Measurements from ENCODE around the gene QSOX2. TPM values are rescaled to one million over a fixed set of nuclear protein-coding genes. Genes with fewer than 3 reads are reported as not detected.

Gene QSOX2
- total RNA-seq, 1 experiment from 2014 or later, result 20.5 TPM

DNA sequence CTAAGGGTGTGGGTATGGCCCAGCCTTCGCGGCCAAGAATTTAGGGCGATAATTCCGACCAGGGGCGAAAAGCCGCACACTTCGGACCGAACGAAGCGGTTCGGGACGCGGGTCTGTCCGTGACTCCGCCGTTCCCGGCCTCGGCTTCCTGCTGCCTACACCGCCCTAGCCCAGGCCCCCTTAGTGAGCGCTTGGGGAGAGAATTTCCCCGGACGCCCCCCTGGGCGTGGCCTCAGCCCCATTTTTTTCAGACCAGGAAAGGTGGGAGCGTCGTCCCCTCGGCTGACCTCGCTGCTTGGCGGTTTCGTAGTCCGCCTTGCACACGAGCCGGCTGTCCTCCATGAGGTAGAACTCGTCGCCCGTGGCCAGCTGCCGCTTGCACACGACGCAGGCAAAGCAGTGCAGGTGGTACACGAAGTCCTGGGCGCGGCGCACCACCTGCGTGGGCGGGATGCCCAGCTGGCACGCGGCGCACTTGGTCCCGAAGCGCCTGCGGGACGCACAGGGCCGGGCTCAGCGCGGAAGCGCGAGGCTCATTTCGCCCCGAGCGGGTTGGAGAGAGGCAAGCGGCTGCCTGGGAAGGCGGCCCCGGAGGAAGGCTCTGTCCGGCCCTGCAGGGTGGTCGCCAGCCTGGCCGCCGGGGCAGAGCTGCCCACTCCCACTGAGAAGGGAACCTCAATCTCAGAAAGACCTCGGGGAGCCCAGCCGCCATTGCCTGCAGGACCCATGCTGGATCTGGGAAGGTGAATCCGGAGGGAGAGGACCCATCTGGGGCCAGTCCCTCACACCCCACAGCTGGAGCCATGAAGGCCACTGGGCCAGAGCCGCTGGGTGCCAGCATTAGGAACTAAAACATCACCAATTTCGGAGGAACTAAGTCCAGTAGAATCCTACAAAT, 46.0 kb downstream of the QSOX2 start:
- peaks cover 31% of the 10 kb centered on the region for H3K27me3 Mint-ChIP-seq (ENCODE audit: unreplicated experiment)

DNA sequence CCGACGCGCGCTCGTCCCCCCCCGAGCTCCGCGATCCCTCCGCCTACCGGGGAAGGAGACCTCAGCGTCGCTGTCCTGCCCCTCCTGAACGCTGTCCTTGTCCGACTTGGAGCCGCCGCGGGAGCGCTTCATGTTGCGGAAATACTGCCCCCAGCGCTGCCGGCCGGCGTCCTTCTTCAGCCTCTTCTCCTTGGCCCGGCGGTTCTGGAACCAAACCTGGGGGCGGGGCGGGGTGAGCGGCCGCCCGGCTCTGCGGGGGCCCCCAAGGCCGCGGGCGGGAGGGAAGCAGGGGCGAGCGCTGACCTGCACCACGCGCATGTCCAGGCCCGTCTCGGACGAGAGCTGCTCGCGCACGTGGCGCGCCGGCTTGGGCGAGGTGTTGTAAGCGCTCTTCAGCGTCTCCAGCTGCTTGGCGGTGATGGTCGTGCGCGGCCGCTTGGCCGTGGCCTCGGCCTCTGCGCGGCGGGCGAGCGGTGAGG, 47.0 kb downstream of the QSOX2 start:
- no peaks in the 10 kb centered on the region for H3K36me3 Mint-ChIP-seq (ENCODE audit: insufficient read depth, unreplicated experiment)
- H3K4me3 Mint-ChIP-seq (ENCODE audit: low read depth, unreplicated experiment), result no peak overlapping the region
- CTCF ChIA-PET, result no interaction called here
- peaks cover 9% of the 10 kb centered on the region for H3K4me1 Mint-ChIP-seq (ENCODE audit: low read depth, unreplicated experiment)
- intact Hi-C loops (cut with micrococcal nuclease; ENCODE audit: unreplicated experiment), result no loop called here
- DNase-seq, result no peak
- BruUV-seq (replicated peaks), result no TSS peak
- no peaks in the 10 kb centered on the region for H3K9me3 Mint-ChIP-seq (ENCODE audit: low read depth, unreplicated experiment)
- TF ChIP-seq, protein P1, sequence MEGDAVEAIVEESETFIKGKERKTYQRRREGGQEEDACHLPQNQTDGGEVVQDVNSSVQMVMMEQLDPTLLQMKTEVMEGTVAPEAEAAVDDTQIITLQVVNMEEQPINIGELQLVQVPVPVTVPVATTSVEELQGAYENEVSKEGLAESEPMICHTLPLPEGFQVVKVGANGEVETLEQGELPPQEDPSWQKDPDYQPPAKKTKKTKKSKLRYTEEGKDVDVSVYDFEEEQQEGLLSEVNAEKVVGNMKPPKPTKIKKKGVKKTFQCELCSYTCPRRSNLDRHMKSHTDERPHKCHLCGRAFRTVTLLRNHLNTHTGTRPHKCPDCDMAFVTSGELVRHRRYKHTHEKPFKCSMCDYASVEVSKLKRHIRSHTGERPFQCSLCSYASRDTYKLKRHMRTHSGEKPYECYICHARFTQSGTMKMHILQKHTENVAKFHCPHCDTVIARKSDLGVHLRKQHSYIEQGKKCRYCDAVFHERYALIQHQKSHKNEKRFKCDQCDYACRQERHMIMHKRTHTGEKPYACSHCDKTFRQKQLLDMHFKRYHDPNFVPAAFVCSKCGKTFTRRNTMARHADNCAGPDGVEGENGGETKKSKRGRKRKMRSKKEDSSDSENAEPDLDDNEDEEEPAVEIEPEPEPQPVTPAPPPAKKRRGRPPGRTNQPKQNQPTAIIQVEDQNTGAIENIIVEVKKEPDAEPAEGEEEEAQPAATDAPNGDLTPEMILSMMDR (IDR thresholded peaks at IDR 0.05; ENCODE audit: unreplicated experiment), result no peak
- no peak overlapping the region for H3K27ac Mint-ChIP-seq (ENCODE audit: unreplicated experiment)
- H3K27me3 Mint-ChIP-seq (ENCODE audit: unreplicated experiment), result peaks cover 39% of the 10 kb centered on the region

More for the DNA sequence above, 46.0 kb downstream of the QSOX2 start:
- BruUV-seq (replicated peaks), result no TSS peak
- TF ChIP-seq, protein P1 (IDR thresholded peaks at IDR 0.05; ENCODE audit: unreplicated experiment), result no peak
- Mint-ChIP-seq H3K27ac (ENCODE audit: unreplicated experiment) (no peak overlapping the region), H3K36me3 (ENCODE audit: insufficient read depth, unreplicated experiment) (peaks cover 7% of the 10 kb centered on the region), H3K4me1 (ENCODE audit: low read depth, unreplicated experiment) (peaks cover 9% of the 10 kb centered on the region), H3K4me3 (ENCODE audit: low read depth, unreplicated experiment) (no peak overlapping the region), H3K9me3 (ENCODE audit: low read depth, unreplicated experiment) (no peaks in the 10 kb centered on the region)
- intact Hi-C loops (cut with micrococcal nuclease; ENCODE audit: unreplicated experiment), result no loop called here
- CTCF ChIA-PET, result no interaction called here
- DNase-seq, result no peak

DNA sequence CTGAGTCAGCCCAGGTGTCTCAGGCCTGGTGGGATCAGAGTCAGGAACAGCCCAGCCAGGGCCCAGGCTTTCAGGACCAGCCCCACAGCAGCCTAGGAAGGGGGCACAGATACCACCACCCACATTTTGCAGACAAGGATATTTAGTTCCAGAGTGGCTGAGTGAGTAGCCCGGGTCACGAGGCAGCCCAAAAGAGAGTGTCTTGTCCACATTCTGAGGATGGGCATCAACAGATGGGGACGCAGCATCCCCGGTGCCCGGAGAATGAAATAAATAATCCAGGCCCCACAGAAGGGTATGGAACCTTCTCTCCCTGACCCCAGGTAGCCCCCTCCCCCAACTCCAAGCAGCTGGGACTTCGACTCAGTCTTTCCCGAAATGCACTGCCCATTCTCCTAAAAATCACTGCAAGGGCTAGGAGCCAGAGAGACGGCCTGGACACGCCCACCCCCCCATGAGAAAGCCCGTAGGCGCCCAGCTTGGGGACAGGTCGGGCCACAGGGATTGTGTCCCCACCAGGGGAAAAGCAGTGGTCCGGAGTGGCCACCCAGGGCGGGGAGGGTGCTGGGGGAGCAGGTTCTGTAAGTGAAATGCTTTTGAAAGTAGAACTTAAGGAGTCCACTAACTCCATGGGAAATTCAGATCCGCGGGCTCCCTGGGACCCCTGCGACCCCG, 47.5 kb downstream of the QSOX2 start:
- Mint-ChIP-seq H3K4me3 (ENCODE audit: low read depth, unreplicated experiment) (no peak overlapping the region), H3K4me1 (ENCODE audit: low read depth, unreplicated experiment) (peaks cover 9% of the 10 kb centered on the region), H3K27ac (ENCODE audit: unreplicated experiment) (no peak overlapping the region), H3K36me3 (ENCODE audit: insufficient read depth, unreplicated experiment) (no peaks in the 10 kb centered on the region), H3K27me3 (ENCODE audit: unreplicated experiment) (peaks cover 39% of the 10 kb centered on the region), H3K9me3 (ENCODE audit: low read depth, unreplicated experiment) (no peaks in the 10 kb centered on the region)
- BruUV-seq (replicated peaks), result no TSS peak
- CTCF ChIA-PET, result interaction anchor here (0.6 kb wide), 1 partner anchor 30 kb away, joined by 3 read pairs; no protein-coding TSS in a partner anchor
- DNase-seq, result no peak
- intact Hi-C loops (cut with micrococcal nuclease; ENCODE audit: unreplicated experiment), result no loop called here
- TF ChIP-seq, protein P1 (IDR thresholded peaks at IDR 0.05; ENCODE audit: unreplicated experiment), result no peak

DNA sequence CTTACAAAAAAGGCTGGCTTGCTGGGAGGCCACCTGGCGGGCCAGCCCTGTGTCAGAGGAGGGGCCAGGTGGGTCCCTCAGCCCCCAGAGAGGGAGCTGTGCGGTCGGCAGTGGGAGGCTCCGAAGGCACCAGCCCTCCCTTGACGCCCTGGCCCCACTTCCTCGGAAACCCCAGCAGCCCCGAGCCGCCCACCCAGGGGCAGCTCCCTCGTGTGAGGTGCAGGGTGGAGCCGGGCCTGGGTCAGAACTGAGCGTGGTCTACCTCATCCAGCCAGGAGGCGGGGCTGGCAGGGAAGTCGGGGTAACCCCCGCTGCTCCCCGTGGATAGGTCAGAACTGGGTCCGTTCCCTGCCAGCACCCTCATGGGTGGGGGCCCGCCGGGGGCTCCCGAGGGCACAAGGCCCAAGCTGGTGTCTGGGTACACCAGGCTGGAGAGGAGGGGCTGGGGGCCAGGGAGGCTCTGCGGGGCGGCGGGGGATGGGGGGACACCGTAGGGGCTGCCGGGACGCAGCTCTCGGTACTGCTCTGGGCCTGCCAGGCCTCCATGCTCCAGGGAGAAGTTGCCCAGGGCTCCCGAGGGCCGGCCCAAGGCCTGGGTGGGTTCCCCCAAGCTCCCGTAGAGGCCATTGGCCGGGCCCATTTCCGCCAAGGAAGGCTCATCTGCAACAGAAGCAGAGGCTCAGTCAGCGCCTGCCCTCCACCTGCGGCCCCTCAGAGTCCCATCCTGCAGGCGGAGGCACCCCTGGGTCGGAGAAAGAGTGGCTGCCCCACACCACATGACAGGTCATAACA, 48.3 kb downstream of the QSOX2 start:
- Mint-ChIP-seq H3K4me3 (ENCODE audit: low read depth, unreplicated experiment) (no peak overlapping the region), H3K36me3 (ENCODE audit: insufficient read depth, unreplicated experiment) (no peaks in the 10 kb centered on the region), H3K9me3 (ENCODE audit: low read depth, unreplicated experiment) (no peaks in the 10 kb centered on the region), H3K27ac (ENCODE audit: unreplicated experiment) (no peak overlapping the region), H3K4me1 (ENCODE audit: low read depth, unreplicated experiment) (peaks cover 9% of the 10 kb centered on the region), H3K27me3 (ENCODE audit: unreplicated experiment) (peaks cover 39% of the 10 kb centered on the region)
- TF ChIP-seq, protein P1 (IDR thresholded peaks at IDR 0.05; ENCODE audit: unreplicated experiment), result no peak
- CTCF ChIA-PET, result interaction anchor here (0.6 to 0.7 kb wide), 2 partner anchors 12 to 31 kb away, joined by 3 read pairs; no protein-coding TSS in a partner anchor
- no peak for DNase-seq
- BruUV-seq (replicated peaks), result no TSS peak
- intact Hi-C loops (cut with micrococcal nuclease; ENCODE audit: unreplicated experiment), result no loop called here

Data from Calu3 (cell line).